ENCODE data around the gene KNDC1. TPM values are rescaled to one million over a fixed set of nuclear protein-coding genes. Genes with fewer than 3 reads are reported as not detected.

The KNDC1 gene
- polyA plus RNA-seq, 1 donor from 2014 or later, result 4.3 TPM

DNA sequence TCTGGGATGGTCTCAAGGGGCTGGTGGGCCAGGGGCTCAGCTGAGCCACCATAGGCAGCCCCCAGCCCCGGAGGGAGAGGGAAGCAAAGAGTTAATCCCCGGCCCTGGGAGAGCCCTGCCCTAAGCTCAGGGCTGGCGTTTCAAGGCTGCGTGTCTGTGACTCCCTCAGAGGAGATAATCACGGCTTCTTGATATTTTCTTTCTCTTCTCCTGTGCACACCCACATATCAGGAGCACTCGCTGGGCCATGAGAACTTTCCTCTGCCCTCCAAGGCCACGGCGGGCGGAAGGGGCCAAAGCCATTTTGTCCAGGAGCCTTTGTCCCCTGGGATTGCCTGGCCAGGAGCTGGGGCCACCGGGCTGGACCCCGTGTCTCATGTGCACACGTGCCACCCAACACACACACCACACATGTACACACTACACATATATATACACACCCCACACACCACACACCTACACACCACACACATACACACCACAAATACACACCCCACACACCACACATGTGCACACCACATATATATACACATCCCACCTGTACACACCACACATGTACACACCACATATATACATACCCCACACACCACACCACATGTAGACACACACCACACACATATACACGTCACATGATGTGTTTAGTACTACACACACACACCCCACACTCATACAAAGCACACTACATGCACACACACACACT lies 94.6 kb downstream of the KNDC1 start:
- no peaks in the 10 kb centered on the region for H3K9me2 ChIP-seq (ENCODE audit: insufficient read depth, low read length)
- no peak overlapping the region for H2AFZ ChIP-seq (ENCODE audit: low read depth, low read length)
- H3K9ac ChIP-seq (ENCODE audit: low read length), result no peak overlapping the region
- no peak overlapping the region for H3K4me3 ChIP-seq (ENCODE audit: low read length)
- H3K27me3 ChIP-seq (ENCODE audit: insufficient read depth, low read depth, low read length), result no peaks in the 10 kb centered on the region
- no peaks in the 10 kb centered on the region for H3F3A ChIP-seq (ENCODE audit: insufficient read depth, low read length, poor library complexity, severe bottlenecking)
- H3K4me2 ChIP-seq (ENCODE audit: low read length), result no peak overlapping the region
- no peak for TF ChIP-seq SMC3 (conservative IDR thresholded peaks at IDR 0.05; ENCODE audit: poor library complexity)
- TF ChIP-seq, protein P1, sequence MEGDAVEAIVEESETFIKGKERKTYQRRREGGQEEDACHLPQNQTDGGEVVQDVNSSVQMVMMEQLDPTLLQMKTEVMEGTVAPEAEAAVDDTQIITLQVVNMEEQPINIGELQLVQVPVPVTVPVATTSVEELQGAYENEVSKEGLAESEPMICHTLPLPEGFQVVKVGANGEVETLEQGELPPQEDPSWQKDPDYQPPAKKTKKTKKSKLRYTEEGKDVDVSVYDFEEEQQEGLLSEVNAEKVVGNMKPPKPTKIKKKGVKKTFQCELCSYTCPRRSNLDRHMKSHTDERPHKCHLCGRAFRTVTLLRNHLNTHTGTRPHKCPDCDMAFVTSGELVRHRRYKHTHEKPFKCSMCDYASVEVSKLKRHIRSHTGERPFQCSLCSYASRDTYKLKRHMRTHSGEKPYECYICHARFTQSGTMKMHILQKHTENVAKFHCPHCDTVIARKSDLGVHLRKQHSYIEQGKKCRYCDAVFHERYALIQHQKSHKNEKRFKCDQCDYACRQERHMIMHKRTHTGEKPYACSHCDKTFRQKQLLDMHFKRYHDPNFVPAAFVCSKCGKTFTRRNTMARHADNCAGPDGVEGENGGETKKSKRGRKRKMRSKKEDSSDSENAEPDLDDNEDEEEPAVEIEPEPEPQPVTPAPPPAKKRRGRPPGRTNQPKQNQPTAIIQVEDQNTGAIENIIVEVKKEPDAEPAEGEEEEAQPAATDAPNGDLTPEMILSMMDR (IDR thresholded peaks at IDR 0.05; ENCODE audit: poor library complexity, severe bottlenecking), result no peak
- TF ChIP-seq, protein P2, sequence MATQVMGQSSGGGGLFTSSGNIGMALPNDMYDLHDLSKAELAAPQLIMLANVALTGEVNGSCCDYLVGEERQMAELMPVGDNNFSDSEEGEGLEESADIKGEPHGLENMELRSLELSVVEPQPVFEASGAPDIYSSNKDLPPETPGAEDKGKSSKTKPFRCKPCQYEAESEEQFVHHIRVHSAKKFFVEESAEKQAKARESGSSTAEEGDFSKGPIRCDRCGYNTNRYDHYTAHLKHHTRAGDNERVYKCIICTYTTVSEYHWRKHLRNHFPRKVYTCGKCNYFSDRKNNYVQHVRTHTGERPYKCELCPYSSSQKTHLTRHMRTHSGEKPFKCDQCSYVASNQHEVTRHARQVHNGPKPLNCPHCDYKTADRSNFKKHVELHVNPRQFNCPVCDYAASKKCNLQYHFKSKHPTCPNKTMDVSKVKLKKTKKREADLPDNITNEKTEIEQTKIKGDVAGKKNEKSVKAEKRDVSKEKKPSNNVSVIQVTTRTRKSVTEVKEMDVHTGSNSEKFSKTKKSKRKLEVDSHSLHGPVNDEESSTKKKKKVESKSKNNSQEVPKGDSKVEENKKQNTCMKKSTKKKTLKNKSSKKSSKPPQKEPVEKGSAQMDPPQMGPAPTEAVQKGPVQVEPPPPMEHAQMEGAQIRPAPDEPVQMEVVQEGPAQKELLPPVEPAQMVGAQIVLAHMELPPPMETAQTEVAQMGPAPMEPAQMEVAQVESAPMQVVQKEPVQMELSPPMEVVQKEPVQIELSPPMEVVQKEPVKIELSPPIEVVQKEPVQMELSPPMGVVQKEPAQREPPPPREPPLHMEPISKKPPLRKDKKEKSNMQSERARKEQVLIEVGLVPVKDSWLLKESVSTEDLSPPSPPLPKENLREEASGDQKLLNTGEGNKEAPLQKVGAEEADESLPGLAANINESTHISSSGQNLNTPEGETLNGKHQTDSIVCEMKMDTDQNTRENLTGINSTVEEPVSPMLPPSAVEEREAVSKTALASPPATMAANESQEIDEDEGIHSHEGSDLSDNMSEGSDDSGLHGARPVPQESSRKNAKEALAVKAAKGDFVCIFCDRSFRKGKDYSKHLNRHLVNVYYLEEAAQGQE (IDR thresholded peaks at IDR 0.05; ENCODE audit: borderline replicate concordance), result no peak
- TF ChIP-seq EP300 (conservative IDR thresholded peaks at IDR 0.05; ENCODE audit: poor library complexity, severe bottlenecking), result no peak
- no peak for TF ChIP-seq EZH2 (IDR thresholded peaks at IDR 0.05; ENCODE audit: borderline replicate concordance, insufficient read depth, low read length, poor library complexity, severe bottlenecking)
- no peak for TF ChIP-seq TAF1 (IDR thresholded peaks at IDR 0.05; ENCODE audit: low read depth)
- no peak for TF ChIP-seq RAD21 (conservative IDR thresholded peaks at IDR 0.05)
- no peaks in the 10 kb centered on the region for H3K9me3 ChIP-seq (ENCODE audit: low read length)
- H3K79me2 ChIP-seq (replicated peaks; ENCODE audit: insufficient read depth, low read length), result no peaks in the 10 kb centered on the region
- H4K20me1 ChIP-seq (ENCODE audit: insufficient read depth), result no peaks in the 10 kb centered on the region
- no peaks in the 10 kb centered on the region for H3K36me3 ChIP-seq (ENCODE audit: insufficient read depth, low read length)
- no peak overlapping the region for H3K27ac ChIP-seq (ENCODE audit: low read length)

DNA sequence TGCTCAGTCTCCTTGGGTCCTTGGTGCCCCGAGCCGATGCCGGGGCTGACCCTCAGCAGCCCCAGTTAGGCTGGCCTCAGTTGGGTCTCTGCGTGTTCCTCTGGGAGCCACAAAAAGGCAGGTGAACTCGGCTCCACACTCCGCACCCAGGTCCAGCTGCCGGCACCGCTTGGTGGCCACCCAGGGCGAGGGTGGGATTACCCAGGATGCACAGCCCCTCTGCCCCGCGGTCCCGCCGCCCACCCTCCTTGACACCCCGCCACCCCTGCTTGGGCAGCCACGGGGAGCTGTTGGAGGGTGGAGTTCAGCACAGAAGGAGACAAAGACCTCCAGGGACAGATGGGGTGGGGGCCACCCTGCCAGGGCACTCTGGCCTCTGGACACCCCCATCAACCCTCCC lies 95.3 kb downstream of the KNDC1 start:
- TF ChIP-seq TAF1 (IDR thresholded peaks at IDR 0.05; ENCODE audit: low read depth), result no peak
- no peak for TF ChIP-seq RAD21 (conservative IDR thresholded peaks at IDR 0.05)
- TF ChIP-seq MXI1 (conservative IDR thresholded peaks at IDR 0.05; ENCODE audit: poor library complexity, severe bottlenecking), result no peak
- TF ChIP-seq, protein P1 (IDR thresholded peaks at IDR 0.05; ENCODE audit: poor library complexity, severe bottlenecking), result no peak
- TF ChIP-seq, protein P2 (IDR thresholded peaks at IDR 0.05; ENCODE audit: borderline replicate concordance), result no peak
- no peak for TF ChIP-seq EP300 (conservative IDR thresholded peaks at IDR 0.05; ENCODE audit: poor library complexity, severe bottlenecking)
- TF ChIP-seq POLR2AphosphoS5 (IDR thresholded peaks at IDR 0.05), result no peak
- no peak for TF ChIP-seq EZH2 (IDR thresholded peaks at IDR 0.05; ENCODE audit: borderline replicate concordance, insufficient read depth, low read length, poor library complexity, severe bottlenecking)
- TF ChIP-seq SMC3 (conservative IDR thresholded peaks at IDR 0.05; ENCODE audit: poor library complexity), result no peak
- Histone ChIP-seq H3K9me2 (ENCODE audit: insufficient read depth, low read length) (no peaks in the 10 kb centered on the region), H3K27me3 (ENCODE audit: insufficient read depth, low read depth, low read length) (no peaks in the 10 kb centered on the region)

More for the DNA sequence above, 95.3 kb downstream of the KNDC1 start:
- H2AFZ ChIP-seq (ENCODE audit: low read depth, low read length), result no peak overlapping the region
- no peaks in the 10 kb centered on the region for H3F3A ChIP-seq (ENCODE audit: insufficient read depth, low read length, poor library complexity, severe bottlenecking)
- no peaks in the 10 kb centered on the region for H3K9me3 ChIP-seq (ENCODE audit: low read length)
- H3K4me3 ChIP-seq (ENCODE audit: low read length), result no peak overlapping the region
- no peak overlapping the region for H3K4me2 ChIP-seq (ENCODE audit: low read length)
- H3K36me3 ChIP-seq (ENCODE audit: insufficient read depth, low read length), result no peaks in the 10 kb centered on the region
- no peaks in the 10 kb centered on the region for H4K20me1 ChIP-seq (ENCODE audit: insufficient read depth)
- H3K9ac ChIP-seq (ENCODE audit: low read length), result no peak overlapping the region
- no peak overlapping the region for H3K27ac ChIP-seq (ENCODE audit: low read length)
- H3K79me2 ChIP-seq (replicated peaks; ENCODE audit: insufficient read depth, low read length), result no peaks in the 10 kb centered on the region
